ENCODE results near the gene KATNB1. TPM values are rescaled to one million over a fixed set of nuclear protein-coding genes. Genes with fewer than 3 reads are reported as not detected.

The KATNB1 gene
- total RNA-seq, 1 experiment from 2014 or later = 8.1 TPM

DNA sequence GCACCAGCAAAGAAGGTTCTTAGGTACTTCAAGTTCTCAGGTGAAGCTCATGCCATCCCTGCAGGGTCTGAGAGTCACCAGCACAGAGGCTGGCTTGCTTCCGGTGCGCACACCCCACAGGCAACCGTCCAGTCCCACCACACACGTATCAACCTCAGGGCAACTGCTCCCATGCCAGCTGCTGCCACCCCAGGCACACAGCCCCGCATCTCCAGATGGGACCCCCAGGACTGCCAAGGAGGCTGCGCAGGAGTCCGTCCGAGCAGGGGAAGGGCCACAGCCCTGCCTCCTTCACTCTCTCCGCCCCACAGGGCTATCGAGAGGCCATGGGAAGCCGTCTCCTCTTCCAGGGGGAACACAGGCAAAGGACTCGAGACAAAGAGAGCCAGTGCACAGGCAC, 53.4 kb downstream of the KATNB1 start:
- no peaks in the 10 kb centered on the region for H3K36me3 ChIP-seq (ENCODE audit: control insufficient read depth, insufficient read depth, low read length)
- CTCF ChIA-PET = no interaction called here
- no peaks in the 10 kb centered on the region for H3K9me3 ChIP-seq (ENCODE audit: control insufficient read depth, insufficient read depth, low read depth, low read length)
- H3K4me3 ChIP-seq (ENCODE audit: low read depth in 2 of 2, low read length in 2 of 2) = no peak overlapping the region
- BruUV-seq (replicated peaks) = no TSS peak
- H3K4me1 ChIP-seq (ENCODE audit: control insufficient read depth, insufficient read depth, low read length) = no peaks in the 10 kb centered on the region
- in situ Hi-C loops (cut with HindIII; ENCODE audit: low pct_unique_long_range_greater_than_20kb, low sequenced_read_pairs) = no loop called here
- ATAC-seq (no peak), DNase-seq (ENCODE audit: low read depth, low spot score) (no peak)
- TF ChIP-seq, protein P1, sequence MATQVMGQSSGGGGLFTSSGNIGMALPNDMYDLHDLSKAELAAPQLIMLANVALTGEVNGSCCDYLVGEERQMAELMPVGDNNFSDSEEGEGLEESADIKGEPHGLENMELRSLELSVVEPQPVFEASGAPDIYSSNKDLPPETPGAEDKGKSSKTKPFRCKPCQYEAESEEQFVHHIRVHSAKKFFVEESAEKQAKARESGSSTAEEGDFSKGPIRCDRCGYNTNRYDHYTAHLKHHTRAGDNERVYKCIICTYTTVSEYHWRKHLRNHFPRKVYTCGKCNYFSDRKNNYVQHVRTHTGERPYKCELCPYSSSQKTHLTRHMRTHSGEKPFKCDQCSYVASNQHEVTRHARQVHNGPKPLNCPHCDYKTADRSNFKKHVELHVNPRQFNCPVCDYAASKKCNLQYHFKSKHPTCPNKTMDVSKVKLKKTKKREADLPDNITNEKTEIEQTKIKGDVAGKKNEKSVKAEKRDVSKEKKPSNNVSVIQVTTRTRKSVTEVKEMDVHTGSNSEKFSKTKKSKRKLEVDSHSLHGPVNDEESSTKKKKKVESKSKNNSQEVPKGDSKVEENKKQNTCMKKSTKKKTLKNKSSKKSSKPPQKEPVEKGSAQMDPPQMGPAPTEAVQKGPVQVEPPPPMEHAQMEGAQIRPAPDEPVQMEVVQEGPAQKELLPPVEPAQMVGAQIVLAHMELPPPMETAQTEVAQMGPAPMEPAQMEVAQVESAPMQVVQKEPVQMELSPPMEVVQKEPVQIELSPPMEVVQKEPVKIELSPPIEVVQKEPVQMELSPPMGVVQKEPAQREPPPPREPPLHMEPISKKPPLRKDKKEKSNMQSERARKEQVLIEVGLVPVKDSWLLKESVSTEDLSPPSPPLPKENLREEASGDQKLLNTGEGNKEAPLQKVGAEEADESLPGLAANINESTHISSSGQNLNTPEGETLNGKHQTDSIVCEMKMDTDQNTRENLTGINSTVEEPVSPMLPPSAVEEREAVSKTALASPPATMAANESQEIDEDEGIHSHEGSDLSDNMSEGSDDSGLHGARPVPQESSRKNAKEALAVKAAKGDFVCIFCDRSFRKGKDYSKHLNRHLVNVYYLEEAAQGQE (IDR thresholded peaks at IDR 0.05; ENCODE audit: insufficient read depth in 1 of 2, low read depth in 2 of 2, low read length in 1 of 2) = no peak
- no peak for TF ChIP-seq POLR2AphosphoS5 (IDR thresholded peaks at IDR 0.05; ENCODE audit: low read depth, low read length)
- no peak for TF ChIP-seq TCF7L2 (IDR thresholded peaks at IDR 0.05; ENCODE audit: low read depth, low read length)
- TF ChIP-seq, protein P2, sequence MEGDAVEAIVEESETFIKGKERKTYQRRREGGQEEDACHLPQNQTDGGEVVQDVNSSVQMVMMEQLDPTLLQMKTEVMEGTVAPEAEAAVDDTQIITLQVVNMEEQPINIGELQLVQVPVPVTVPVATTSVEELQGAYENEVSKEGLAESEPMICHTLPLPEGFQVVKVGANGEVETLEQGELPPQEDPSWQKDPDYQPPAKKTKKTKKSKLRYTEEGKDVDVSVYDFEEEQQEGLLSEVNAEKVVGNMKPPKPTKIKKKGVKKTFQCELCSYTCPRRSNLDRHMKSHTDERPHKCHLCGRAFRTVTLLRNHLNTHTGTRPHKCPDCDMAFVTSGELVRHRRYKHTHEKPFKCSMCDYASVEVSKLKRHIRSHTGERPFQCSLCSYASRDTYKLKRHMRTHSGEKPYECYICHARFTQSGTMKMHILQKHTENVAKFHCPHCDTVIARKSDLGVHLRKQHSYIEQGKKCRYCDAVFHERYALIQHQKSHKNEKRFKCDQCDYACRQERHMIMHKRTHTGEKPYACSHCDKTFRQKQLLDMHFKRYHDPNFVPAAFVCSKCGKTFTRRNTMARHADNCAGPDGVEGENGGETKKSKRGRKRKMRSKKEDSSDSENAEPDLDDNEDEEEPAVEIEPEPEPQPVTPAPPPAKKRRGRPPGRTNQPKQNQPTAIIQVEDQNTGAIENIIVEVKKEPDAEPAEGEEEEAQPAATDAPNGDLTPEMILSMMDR (IDR thresholded peaks at IDR 0.05) = no peak
- no peak for TF ChIP-seq SIN3A (IDR thresholded peaks at IDR 0.05; ENCODE audit: borderline replicate concordance, insufficient read depth, low read depth, low read length)
- intact Hi-C loops (cut with micrococcal nuclease; ENCODE audit: unreplicated experiment) = no loop called here
- H3K27ac ChIP-seq (ENCODE audit: low read length) = no peak overlapping the region
- H3K27me3 ChIP-seq (ENCODE audit: control insufficient read depth, insufficient read depth, low read length) = no peaks in the 10 kb centered on the region
- POLR2A ChIA-PET = no interaction called here

DNA sequence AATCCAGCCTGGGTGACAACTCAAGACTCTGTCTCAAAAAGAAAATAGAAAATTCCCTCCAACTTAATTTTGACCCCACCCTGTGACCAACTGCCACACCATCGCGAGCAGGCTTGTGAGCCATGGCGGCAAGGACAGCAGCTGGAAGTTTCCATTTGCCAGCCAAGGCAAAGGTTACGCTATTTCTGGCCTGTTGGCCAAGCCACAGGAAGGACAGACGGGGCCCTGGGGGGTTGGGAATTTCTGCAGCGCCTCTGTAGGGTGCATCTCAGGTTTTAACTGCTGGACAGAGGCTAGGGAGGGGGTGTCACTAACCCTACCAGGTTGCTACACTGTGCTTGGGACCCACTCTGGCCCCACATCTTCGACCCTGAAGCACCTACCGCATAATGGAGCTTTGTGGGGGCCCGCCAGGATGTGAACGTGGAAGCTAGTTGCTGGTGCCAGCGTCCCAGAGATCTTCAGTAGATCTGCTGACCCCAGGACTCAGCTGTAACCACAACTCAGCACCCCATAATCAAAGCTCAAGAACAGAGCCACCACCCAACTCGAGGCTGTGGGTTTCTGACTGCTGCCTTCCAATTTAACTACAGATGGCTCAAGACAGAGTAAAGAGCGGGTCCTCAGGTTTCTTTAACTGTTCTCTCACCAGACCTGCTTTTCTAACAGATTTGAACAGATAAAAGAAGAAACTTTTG, 55.8 kb downstream of the KATNB1 start:
- intact Hi-C loops (cut with micrococcal nuclease; ENCODE audit: unreplicated experiment) (no loop called here), in situ Hi-C loops (cut with HindIII; ENCODE audit: low pct_unique_long_range_greater_than_20kb, low sequenced_read_pairs) (no loop called here)
- BruUV-seq (replicated peaks) = no TSS peak
- DNase-seq (ENCODE audit: low read depth, low spot score) (no peak), ATAC-seq (no peak)
- Histone ChIP-seq H3K4me1 (ENCODE audit: control insufficient read depth, insufficient read depth, low read length) (no peaks in the 10 kb centered on the region), H3K4me3 (ENCODE audit: low read depth in 2 of 2, low read length in 2 of 2) (no peak overlapping the region), H3K27ac (ENCODE audit: low read length) (no peak overlapping the region), H3K36me3 (ENCODE audit: control insufficient read depth, insufficient read depth, low read length) (no peaks in the 10 kb centered on the region), H3K27me3 (ENCODE audit: control insufficient read depth, insufficient read depth, low read length) (no peaks in the 10 kb centered on the region), H3K9me3 (ENCODE audit: control insufficient read depth, insufficient read depth, low read depth, low read length) (no peaks in the 10 kb centered on the region)
- CTCF ChIA-PET = no interaction called here
- POLR2A ChIA-PET = no interaction called here
- no peak for TF ChIP-seq POLR2AphosphoS5 (IDR thresholded peaks at IDR 0.05; ENCODE audit: low read depth, low read length)
- TF ChIP-seq TCF7L2 (IDR thresholded peaks at IDR 0.05; ENCODE audit: low read depth, low read length) = no peak
- TF ChIP-seq, protein P2 (IDR thresholded peaks at IDR 0.05) = no peak
